Stimulated activated CD8-positive, alpha-beta memory T cell treated with anti-CD3 and anti-CD28 coated beads, Interleukin-2, amount 100 ng/mL, for 48 hours (primary cell): ENCODE measurements around the gene RPL10.

Experiments
- DNase-seq, 2 donors: peaks; one replicate each; pipeline ENCODE4 v3.0.0-alpha.2; 2020; ENCODE audit warnings: low read depth in 2 of 2

Gene RPL10

GRCh38 chrX:154401045-154401799, 3.0 kb downstream of the RPL10 start:
- DNase-seq = no peak

- no peak for DNase-seq
These were observed 3.9 kb downstream of the RPL10 start for GRCh38 chrX:154401918-154402621.

GRCh38 chrX:154402622-154403127, 4.5 kb downstream of the RPL10 start:
- no peak for DNase-seq

- no peak for DNase-seq
These were observed 5.0 kb downstream of the RPL10 start for GRCh38 chrX:154403192-154403591.

- no peak for DNase-seq
These were observed 5.7 kb downstream of the RPL10 start for GRCh38 chrX:154403858-154404257.

GRCh38 chrX:154404625-154405192, 6.5 kb downstream of the RPL10 start:
- DNase-seq = no peak

- no peak for DNase-seq
These were observed 10.6 kb downstream of the RPL10 start for GRCh38 chrX:154408659-154409221.

GRCh38 chrX:154409222-154409871, 11.2 kb downstream of the RPL10 start, which contains the start of gene DNASE1L1:
TSS of gene DNASE1L1 (minus strand) at chrX:154409254. CDS start at chrX:154405568, 3,686 bp downstream.
- DNase-seq = no peak

- DNase-seq = peak in 1 of 2 donors; percentile 51
These were observed 13.8 kb downstream of the RPL10 start for GRCh38 chrX:154411981-154412340.

- DNase-seq = no peak
These were observed 14.3 kb downstream of the RPL10 start for GRCh38 chrX:154412468-154412867.

GRCh38 chrX:154413142-154413541, 15.0 kb downstream of the RPL10 start:
- no peak for DNase-seq

- DNase-seq = no peak
These were observed 19.0 kb downstream of the RPL10 start for GRCh38 chrX:154417157-154417556.

- no peak for DNase-seq
These were observed 21.0 kb downstream of the RPL10 start for GRCh38 chrX:154419189-154419588.

GRCh38 chrX:154419688-154420401, 21.7 kb downstream of the RPL10 start:
- DNase-seq = no peak

- DNase-seq = no peak
These were observed 22.2 kb downstream of the RPL10 start for GRCh38 chrX:154420402-154420756.

- no peak for DNase-seq
These were observed 29.0 kb downstream of the RPL10 start for GRCh38 chrX:154426916-154427770.

GRCh38 chrX:154428176-154429171, 30.3 kb downstream of the RPL10 start, which contains the start of gene ATP6AP1:
TSS of gene ATP6AP1 (plus strand) at chrX:154428677. CDS start at chrX:154428693, 16 bp downstream.
- DNase-seq = peak; percentile 80 to 81

- no peak for DNase-seq
These were observed 31.5 kb downstream of the RPL10 start for GRCh38 chrX:154429711-154430110.

- no peak for DNase-seq
These were observed 32.3 kb downstream of the RPL10 start for GRCh38 chrX:154430479-154430878.
